ENCODE data around the gene DYNC1I1. TPM values are rescaled to one million over a fixed set of nuclear protein-coding genes. Genes with fewer than 3 reads are reported as not detected.

The DYNC1I1 gene
- polyA plus RNA-seq, 6 donors from 2014 or later = not detected

DNA sequence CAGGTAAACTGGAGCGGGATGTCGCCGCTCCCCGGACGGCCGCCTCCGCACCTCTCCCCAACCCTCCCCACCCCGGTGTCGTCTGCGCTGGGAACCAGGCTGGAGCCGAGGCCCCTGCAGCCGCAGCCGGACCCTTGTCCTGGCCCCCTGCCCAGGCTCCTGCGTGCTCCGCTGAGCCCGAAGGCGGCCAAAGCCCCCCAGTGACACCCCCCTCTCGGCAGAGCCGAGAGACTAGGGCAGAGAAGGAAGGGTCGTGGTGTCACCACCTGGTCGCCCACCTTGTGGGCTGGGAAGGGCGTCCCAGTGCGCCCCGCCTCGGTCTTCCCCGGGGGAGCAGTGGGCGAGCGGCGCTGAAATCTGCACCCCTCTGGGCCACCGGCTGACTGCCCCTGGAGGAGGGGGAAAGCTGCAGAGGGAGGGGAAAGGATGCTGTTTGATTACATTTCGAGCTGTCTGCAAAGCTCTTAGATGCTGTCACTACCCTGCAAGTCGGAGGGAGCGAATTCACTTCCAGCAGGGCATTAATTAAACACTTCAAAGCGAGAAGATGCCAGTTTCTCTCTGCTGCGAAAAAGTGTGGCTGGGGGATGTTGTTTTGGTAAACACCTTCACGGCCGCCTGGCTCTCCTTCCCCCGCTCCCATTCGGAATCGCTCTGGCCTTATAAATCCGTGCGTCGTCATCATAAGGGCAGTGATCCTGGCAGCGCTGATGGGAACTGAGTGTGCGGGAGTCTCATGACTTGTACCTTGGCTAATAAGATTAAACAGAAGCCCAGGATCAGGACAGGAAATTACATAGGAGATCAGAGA, 622 bp downstream of the DYNC1I1 start:
- Mint-ChIP-seq H3K4me1 (peaks cover 0 to 11% (median 5%) of the 10 kb centered on the region in 3 donors), H3K27ac (no peak overlapping the region), H3K9me3 (peaks cover 0 to 2% (median 0%) of the 10 kb centered on the region in 7 donors), H3K4me3 (peak overlapping the region in 7 of 8 donors; percentile 35 to 76 (median 72)), H3K36me3 (no peaks in the 10 kb centered on the region), H3K27me3 (peaks cover 16 to 27% (median 17%) of the 10 kb centered on the region in 3 donors)
- DNase-seq (no peak), ATAC-seq (ENCODE audit: low read depth in 2 of 2) (peak; percentile 16 to 22)

DNA sequence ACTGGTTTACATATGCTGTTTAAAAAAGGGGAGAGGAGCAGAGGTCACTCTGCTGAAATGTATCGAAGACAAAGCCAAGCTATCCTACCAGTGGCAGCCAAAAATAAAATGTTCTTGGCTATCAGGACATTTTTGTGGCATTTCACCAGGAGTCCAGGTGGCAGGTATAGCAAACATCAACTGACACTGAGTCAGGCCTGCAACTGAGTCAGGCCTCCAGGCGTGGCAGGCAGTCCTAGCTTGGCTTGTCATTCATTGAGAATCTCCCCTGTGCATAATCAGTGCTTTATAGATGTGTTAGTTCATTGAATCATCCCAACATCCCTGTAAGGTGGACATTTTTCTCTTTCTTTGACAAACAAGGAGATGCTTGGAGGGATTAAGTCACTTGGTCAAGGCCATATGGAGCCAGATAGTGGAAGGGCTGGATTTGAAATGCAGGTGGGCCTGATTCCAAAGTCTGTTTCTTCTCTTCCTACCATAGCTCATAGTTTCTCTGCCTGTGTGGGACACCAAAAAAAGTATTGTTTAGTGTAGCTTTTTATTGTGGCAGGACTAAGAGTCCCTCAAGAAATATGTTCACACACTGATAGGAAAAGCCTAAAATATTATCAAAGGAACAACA, 4.3 kb downstream of the DYNC1I1 start:
- Mint-ChIP-seq H3K4me1 (peaks cover 0 to 8% (median 5%) of the 10 kb centered on the region in 3 donors), H3K9me3 (no peaks in the 10 kb centered on the region), H3K4me3 (no peak overlapping the region), H3K27ac (peak overlapping the region in 1 of 6 donors; percentile 46), H3K36me3 (no peaks in the 10 kb centered on the region), H3K27me3 (peaks cover 7 to 24% (median 21%) of the 10 kb centered on the region in 3 donors)
- no peak for DNase-seq
- no peak for ATAC-seq (ENCODE audit: low read depth in 2 of 2)

DNA sequence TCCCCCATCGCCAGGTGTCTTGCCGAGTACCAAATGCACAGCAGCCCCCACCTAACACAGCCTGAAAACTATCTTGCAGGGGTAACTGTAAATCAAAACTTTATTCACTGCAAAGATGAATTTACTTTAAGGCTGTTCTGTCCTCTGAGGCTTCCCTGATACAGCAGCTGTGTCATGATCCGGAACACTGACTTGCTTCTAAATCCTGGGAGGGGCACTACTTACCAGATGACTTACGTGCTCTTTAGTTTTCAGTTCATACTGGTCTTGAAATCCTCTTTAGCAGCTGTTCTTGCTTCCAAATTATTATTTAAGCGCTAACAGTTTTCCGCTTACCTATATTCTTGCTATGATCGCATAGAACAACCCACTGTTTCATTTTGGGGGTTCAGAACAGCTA, 4.9 kb downstream of the DYNC1I1 start:
- DNase-seq (no peak), ATAC-seq (ENCODE audit: low read depth in 2 of 2) (no peak)
- Mint-ChIP-seq H3K4me3 (no peak overlapping the region), H3K27ac (no peak overlapping the region), H3K4me1 (peaks cover 0 to 3% (median 1%) of the 10 kb centered on the region in 3 donors), H3K36me3 (no peaks in the 10 kb centered on the region), H3K27me3 (peaks cover 1 to 21% (median 15%) of the 10 kb centered on the region in 3 donors), H3K9me3 (peaks cover 0 to 1% (median 0%) of the 10 kb centered on the region in 7 donors)

DNA sequence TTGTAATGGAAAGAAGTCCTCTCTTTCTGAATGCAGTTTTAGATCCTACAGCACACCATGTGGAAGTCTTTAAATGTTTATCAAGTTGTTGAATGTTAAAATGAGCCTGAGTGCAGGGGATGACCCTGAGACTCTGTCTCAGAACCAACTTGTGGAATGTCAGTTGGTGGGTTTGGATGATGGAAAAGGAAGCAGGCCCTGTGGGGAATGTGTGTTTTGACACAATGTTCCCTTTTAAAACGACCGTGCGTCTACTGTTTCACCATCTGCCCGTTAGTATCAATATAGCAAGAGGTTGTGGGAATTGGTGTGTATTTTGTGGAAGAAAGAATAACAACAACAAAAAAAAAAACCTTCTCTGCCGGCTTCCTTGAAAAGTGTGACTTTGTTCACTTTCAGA, 8.3 kb downstream of the DYNC1I1 start:
- Mint-ChIP-seq H3K4me3 (no peak overlapping the region), H3K27ac (no peak overlapping the region), H3K4me1 (no peaks in the 10 kb centered on the region), H3K36me3 (no peaks in the 10 kb centered on the region), H3K27me3 (peaks cover 0 to 15% (median 12%) of the 10 kb centered on the region in 3 donors), H3K9me3 (peaks cover 0 to 11% (median 0%) of the 10 kb centered on the region in 7 donors)
- DNase-seq (no peak), ATAC-seq (ENCODE audit: low read depth in 2 of 2) (no peak)

DNA sequence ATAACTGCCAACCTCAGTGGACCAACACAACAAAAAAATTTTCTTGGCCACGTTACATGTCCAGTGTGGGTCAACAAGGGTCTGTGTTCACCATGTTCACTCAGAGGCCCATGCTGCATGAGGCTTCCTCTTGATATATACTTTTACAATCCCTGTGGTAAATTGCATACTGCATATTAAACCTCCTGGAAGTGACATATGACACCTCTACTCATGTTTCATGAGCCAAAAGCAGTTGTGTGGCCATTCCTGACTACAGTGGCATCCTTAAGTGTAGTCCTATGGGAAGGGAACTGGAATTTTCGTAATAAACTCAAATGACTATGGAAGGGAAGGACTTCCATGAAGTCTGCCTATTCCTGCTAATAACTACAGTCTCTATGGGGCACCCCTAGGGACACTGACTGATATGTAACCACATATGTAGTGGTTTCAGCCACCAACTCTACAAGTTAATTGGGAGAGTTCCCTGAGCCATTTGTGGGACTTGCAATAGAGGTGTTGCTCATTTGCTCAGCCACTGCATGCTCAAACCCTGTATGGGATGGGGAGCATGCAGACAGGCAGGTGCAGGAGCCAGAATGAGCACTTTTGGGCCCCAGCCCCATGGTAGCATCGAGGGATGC, 9.7 kb downstream of the DYNC1I1 start:
- peaks cover 10 to 15% (median 12%) of the 10 kb centered on the region in 3 donors for H3K27me3 Mint-ChIP-seq
- peaks cover 0 to 11% (median 0%) of the 10 kb centered on the region in 7 donors for H3K9me3 Mint-ChIP-seq
- H3K4me3 Mint-ChIP-seq = no peak overlapping the region
- H3K4me1 Mint-ChIP-seq = no peaks in the 10 kb centered on the region
- no peak overlapping the region for H3K27ac Mint-ChIP-seq
- H3K36me3 Mint-ChIP-seq = no peaks in the 10 kb centered on the region
- no peak for DNase-seq
- no peak for ATAC-seq (ENCODE audit: low read depth in 2 of 2)

DNA sequence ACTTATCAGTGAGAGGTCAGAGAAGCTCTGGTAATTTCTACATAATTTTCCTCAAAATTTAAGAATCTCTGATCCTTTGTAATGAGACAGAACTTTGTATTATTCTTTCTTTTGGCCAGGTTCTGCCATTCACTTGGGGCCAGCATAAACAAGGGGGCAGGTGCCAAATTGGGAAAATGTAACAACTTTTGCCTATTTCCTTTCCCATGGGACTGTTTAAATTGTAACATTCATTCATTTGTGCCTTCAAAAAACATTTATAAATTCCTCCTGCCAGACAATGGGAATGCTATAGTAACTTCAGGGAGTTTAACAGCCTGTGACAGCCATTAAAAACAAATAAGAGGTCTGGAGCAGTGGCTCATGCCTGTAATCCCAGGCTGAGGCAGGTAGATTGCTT, 12.4 kb downstream of the DYNC1I1 start:
- H3K27ac Mint-ChIP-seq = no peak overlapping the region
- DNase-seq (no peak), ATAC-seq (ENCODE audit: low read depth in 2 of 2) (no peak)
- H3K4me3 Mint-ChIP-seq = no peak overlapping the region
- no peaks in the 10 kb centered on the region for H3K36me3 Mint-ChIP-seq
- H3K9me3 Mint-ChIP-seq = peaks cover 0 to 17% (median 0%) of the 10 kb centered on the region in 7 donors
- H3K27me3 Mint-ChIP-seq = peaks cover 20 to 25% (median 22%) of the 10 kb centered on the region in 3 donors
- H3K4me1 Mint-ChIP-seq = no peaks in the 10 kb centered on the region

DNA sequence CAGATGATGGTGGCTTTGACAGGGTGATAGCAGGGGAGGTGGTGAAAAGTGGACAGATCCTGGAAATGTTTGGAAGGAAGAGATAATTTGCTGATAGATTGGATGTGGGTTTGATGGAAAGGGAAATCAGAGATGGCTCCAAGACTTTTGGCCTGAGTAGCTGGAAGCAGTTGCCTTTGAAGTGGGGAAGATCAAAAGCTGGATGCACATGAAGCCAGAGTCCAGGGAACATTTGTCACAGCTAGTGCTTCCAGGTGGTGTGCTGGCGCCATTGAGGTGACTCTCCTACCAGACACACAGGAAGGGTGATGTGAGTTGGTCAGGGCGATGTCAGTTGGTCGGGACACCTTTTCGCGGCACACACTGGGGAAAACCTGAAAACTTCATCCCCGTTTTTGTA, 15.9 kb downstream of the DYNC1I1 start:
- ATAC-seq (ENCODE audit: low read depth in 2 of 2) (no peak), DNase-seq (no peak)
- H3K9me3 Mint-ChIP-seq = peaks cover 0 to 8% (median 0%) of the 10 kb centered on the region in 7 donors
- no peaks in the 10 kb centered on the region for H3K36me3 Mint-ChIP-seq
- no peak overlapping the region for H3K27ac Mint-ChIP-seq
- H3K4me1 Mint-ChIP-seq = no peaks in the 10 kb centered on the region
- H3K4me3 Mint-ChIP-seq = no peak overlapping the region
- peaks cover 25 to 37% (median 27%) of the 10 kb centered on the region in 3 donors for H3K27me3 Mint-ChIP-seq

DNA sequence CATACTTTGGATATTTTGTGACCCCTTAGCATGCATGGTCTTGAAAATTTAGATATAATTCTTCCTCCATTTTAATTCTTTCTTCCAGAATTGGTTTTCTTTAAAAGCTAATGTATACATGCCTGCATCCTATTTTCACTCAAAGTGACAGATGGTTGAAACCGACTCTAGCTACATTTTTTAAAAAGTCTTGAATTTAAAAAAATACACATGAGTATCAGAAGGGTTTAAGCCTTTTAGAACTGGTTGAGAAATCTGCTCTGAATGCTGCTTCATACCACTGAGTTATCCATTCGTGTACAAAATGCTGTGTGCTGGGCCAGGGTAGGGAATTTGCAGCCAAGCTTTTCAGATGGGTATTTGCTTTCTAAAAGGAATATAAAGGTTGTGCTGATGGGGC, 16.5 kb downstream of the DYNC1I1 start:
- H3K36me3 Mint-ChIP-seq = no peaks in the 10 kb centered on the region
- ATAC-seq (ENCODE audit: low read depth in 2 of 2) = no peak
- no peak overlapping the region for H3K4me3 Mint-ChIP-seq
- H3K4me1 Mint-ChIP-seq = no peaks in the 10 kb centered on the region
- H3K9me3 Mint-ChIP-seq = peaks cover 0 to 6% (median 0%) of the 10 kb centered on the region in 7 donors
- H3K27ac Mint-ChIP-seq = no peak overlapping the region
- DNase-seq = no peak
- peaks cover 19 to 38% (median 27%) of the 10 kb centered on the region in 3 donors for H3K27me3 Mint-ChIP-seq

DNA sequence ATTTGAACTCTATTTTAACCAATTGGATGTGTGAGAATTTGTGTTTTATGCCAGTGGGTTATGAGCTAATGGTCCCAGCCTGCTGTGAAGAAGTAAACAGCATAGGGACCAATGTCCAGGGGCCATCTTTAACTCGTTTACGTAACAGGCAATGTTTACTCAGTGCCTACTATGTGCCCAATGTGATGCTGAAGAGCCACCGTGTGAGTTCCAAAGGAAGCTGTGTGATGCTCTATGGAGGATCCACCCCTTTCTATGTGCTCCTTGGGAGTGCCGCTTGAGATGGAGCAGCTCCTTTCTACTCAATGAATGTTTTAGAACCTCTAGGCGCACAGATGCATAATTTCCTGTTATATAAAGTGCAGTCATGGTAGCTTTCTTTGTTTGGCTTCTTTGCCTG, 21.3 kb downstream of the DYNC1I1 start:
- Mint-ChIP-seq H3K4me1 (no peaks in the 10 kb centered on the region), H3K36me3 (no peaks in the 10 kb centered on the region), H3K27ac (no peak overlapping the region), H3K9me3 (peaks cover 0 to 2% (median 0%) of the 10 kb centered on the region in 7 donors), H3K27me3 (peaks cover 4 to 16% (median 14%) of the 10 kb centered on the region in 3 donors), H3K4me3 (no peak overlapping the region)
- no peak for ATAC-seq (ENCODE audit: low read depth in 2 of 2)
- DNase-seq = no peak

DNA sequence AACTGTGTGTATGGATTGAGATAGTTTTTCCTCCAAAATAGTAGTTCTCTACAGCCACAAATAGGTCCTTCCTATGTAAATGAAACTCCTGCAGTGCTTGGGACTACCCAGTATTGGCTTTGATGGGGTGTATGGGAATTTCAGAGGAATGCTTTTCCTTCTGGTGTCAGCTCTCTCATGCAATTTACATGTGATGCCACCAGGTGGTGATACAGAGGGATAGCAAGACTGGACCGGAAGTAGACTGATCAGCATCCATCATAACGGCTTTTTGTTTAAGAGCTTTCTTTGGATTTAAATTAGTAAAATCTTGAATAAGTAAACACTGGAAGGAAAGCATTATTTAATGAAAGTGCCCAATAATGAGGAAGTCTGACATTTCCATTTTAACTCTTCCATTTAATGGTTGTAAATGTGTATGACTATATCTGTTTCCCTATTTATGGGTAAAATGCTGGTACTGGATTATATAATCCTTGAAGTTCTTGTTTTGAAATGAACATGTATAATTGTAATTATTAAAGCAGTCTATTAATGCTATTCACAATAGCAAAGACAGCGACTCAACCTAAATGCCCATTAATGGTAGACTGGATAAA, 22.7 kb downstream of the DYNC1I1 start:
- DNase-seq = no peak
- Mint-ChIP-seq H3K4me1 (no peaks in the 10 kb centered on the region), H3K36me3 (no peaks in the 10 kb centered on the region), H3K9me3 (peaks cover 0 to 2% (median 0%) of the 10 kb centered on the region in 7 donors), H3K27ac (no peak overlapping the region), H3K27me3 (peaks cover 10 to 17% (median 14%) of the 10 kb centered on the region in 3 donors), H3K4me3 (no peak overlapping the region)
- ATAC-seq (ENCODE audit: low read depth in 2 of 2) = no peak

DNA sequence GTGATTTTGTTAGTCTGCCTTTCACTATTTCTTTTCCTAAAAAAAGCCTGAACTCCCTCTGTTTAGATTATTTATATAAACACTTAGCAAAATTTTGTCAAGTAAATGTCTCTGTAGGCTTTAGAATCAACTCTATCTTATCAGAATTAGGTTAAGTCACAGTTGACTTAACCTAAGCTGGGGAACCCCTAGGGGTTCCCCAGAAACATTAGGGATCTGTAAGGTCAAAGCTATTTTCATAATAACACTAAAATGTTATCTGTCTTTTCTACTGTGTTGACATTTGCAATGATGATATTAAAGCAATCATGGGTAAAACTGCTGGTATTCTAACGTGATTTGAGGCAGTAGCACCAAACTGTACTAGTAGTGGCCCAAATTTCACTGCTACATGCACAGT, 24.3 kb downstream of the DYNC1I1 start:
- no peak overlapping the region for H3K4me3 Mint-ChIP-seq
- no peaks in the 10 kb centered on the region for H3K9me3 Mint-ChIP-seq

DNA sequence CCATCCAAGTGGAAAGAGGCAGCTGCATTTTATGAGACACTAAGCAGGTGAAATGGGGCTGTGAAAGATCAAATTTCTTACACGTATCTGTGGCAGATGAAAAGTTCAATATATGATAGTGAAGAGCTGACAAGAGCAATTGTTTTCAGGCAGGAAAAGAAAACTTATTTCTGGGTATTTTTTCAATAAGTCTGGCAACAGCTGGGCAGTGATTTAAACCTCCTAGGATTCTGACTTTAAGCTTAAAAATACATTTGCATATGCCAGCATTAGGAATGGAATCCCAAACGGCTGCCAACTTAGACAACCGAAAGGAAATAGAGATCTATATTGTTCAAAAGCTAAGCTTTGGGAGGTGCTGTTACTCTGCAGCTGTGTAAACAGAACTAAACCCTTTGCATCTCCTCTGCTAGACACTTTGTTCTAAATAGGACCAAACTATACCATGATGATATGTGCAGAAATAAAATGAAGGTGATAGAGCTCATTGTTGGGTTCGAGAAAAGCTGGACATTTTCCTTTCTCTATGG, 26.1 kb downstream of the DYNC1I1 start:
- H3K9me3 Mint-ChIP-seq = no peaks in the 10 kb centered on the region
- no peak overlapping the region for H3K27ac Mint-ChIP-seq
- peaks cover 16 to 24% (median 17%) of the 10 kb centered on the region in 3 donors for H3K27me3 Mint-ChIP-seq
- H3K4me1 Mint-ChIP-seq = no peaks in the 10 kb centered on the region
- H3K36me3 Mint-ChIP-seq = no peaks in the 10 kb centered on the region
- no peak for DNase-seq
- no peak for ATAC-seq (ENCODE audit: low read depth in 2 of 2)
- H3K4me3 Mint-ChIP-seq = peak overlapping the region in 1 of 8 donors; percentile 54

More for the DNA sequence above, 24.3 kb downstream of the DYNC1I1 start:
- Mint-ChIP-seq H3K4me1 (no peaks in the 10 kb centered on the region), H3K36me3 (no peaks in the 10 kb centered on the region), H3K27me3 (peaks cover 6 to 17% (median 14%) of the 10 kb centered on the region in 3 donors), H3K27ac (no peak overlapping the region)
- ATAC-seq (ENCODE audit: low read depth in 2 of 2) (no peak), DNase-seq (no peak)

DNA sequence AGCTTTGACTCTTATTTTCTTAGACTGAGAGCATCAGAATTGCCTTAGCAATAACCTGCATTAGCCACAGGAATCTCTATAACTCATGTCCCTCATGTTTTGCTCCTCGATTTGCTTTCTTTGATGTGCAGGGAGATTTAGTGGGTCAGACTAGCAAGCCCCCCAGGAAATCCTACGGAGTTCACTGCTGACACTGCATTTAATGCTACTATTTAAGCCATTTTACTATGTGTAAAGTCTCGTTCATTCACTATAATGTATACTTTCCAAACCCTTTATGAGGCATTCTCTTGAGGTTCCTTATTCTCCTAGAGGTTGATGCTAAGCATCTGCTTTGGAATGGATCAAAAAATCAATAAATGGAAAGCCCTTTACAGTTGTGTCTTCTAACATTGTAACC, 28.4 kb downstream of the DYNC1I1 start:
- peaks cover 16 to 24% (median 17%) of the 10 kb centered on the region in 3 donors for H3K27me3 Mint-ChIP-seq
- H3K9me3 Mint-ChIP-seq = no peaks in the 10 kb centered on the region
- ATAC-seq (ENCODE audit: low read depth in 2 of 2) = no peak
- H3K36me3 Mint-ChIP-seq = no peaks in the 10 kb centered on the region
- H3K4me1 Mint-ChIP-seq = no peaks in the 10 kb centered on the region
- no peak overlapping the region for H3K27ac Mint-ChIP-seq
- no peak overlapping the region for H3K4me3 Mint-ChIP-seq
- no peak for DNase-seq

Measured in naive B cell (primary cell).